Lung (tissue), 16 donors: ENCODE measurements around the gene CCDC157. TPM values are rescaled to one million over a fixed set of nuclear protein-coding genes. Genes with fewer than 3 reads are reported as not detected.

Source experiments
- ATAC-seq: fragments of 200-7000 bp; cut with Tn5 transposase; one replicate; pipeline ENCODE4 v1.9.1; 2020; ENCODE audit warnings: moderate number of reproducible peaks; ENCODE audit not compliant: insufficient read depth, low FRiP score
- DNase-seq, 3 donors: peaks; one replicate each; pipeline ENCODE4 v3.0.0-alpha.2; 2013 to 2017
- H3K27ac ChIP-seq, 2 donors: one replicate each; pipeline ENCODE4 v1.5.1; 2013; ENCODE audit warnings: mild to moderate bottlenecking in 2 of 2, moderate library complexity in 2 of 2, control low read depth in 1 of 2, inconsistent platforms in 1 of 2, low read depth in 1 of 2, low read length in 1 of 2
- H3K27me3 ChIP-seq, 3 donors: one replicate each; pipeline ENCODE4 v1.5.1; 2013; ENCODE audit warnings: low read length in 2 of 3; ENCODE audit not compliant: control insufficient read depth in 3 of 3, insufficient read depth in 3 of 3
- H3K36me3 ChIP-seq, 4 donors: one replicate each; pipeline ENCODE4 v1.5.1; 2013; ENCODE audit warnings: low read length in 4 of 4, mild to moderate bottlenecking in 1 of 4, moderate library complexity in 1 of 4; ENCODE audit not compliant: control insufficient read depth in 4 of 4, insufficient read depth in 4 of 4
- H3K4me1 ChIP-seq, 5 donors: one replicate each; pipeline ENCODE4 v1.5.1; 2013; ENCODE audit warnings: low read length in 5 of 5, mild to moderate bottlenecking in 2 of 5, moderate library complexity in 1 of 5; ENCODE audit not compliant: control insufficient read depth in 5 of 5, insufficient read depth in 5 of 5
- H3K4me3 ChIP-seq: one replicate; pipeline ENCODE4 v1.5.1; 2013; ENCODE audit warnings: mild to moderate bottlenecking, control low read depth, moderate library complexity
- H3K9ac ChIP-seq, 2 donors: one replicate each; pipeline ENCODE4 v1.5.1; 2013; ENCODE audit warnings: low read length in 2 of 2, control low read depth in 1 of 2; ENCODE audit not compliant: insufficient read depth in 1 of 2
- H3K9me3 ChIP-seq, 4 donors: one replicate each; pipeline ENCODE4 v1.5.1; 2013; ENCODE audit warnings: low read length in 3 of 4, mild to moderate bottlenecking in 1 of 4, moderate library complexity in 1 of 4; ENCODE audit not compliant: control insufficient read depth in 4 of 4, insufficient read depth in 3 of 4
- CTCF ChIP-seq: IDR thresholded peaks from 2 replicates; pipeline ENCODE4 v1.5.1; 2012; ENCODE audit warnings: mild to moderate bottlenecking; ENCODE audit errors: control extremely low read depth, extremely low read depth
- WGBS, 2 donors: extraction: QIAGEN DNeasy Blood & Tissue Kit; methylation state at CpG; one replicate each; pipeline ENCODE4 v1.1.7; 2013; 5-methylcytosine and 5-hydroxymethylcytosine counted together
- long read RNA-seq, 5 donors: transcript quantifications; one replicate each; lab custom pipeline, GENCODE V29; 2026
- polyA plus RNA-seq, 2 donors: library from polyadenylated mRNA; stranded (reverse); fragments of 200-250 nt; gene quantifications; one replicate each; pipeline ENCODE4 v1.2.1, GENCODE V29; 2013
- total RNA-seq, 2 donors: library from RNA; depleted of rRNA in 1 of 2; stranded (reverse); fragments of >200 nt in 1 of 2; gene quantifications; one replicate each; pipeline ENCODE4 v1.2.1, GENCODE V29; 2014 to 2021
- donor health status: control.
- donor health status: control.
- donor health status: Bipolar disorder and iron deficiency.
- donor health status: healthy.
- donor health status: DM: yes; HTN: yes; CAD: no.

Gene CCDC157
- 10 to 100 TPM; 10.9 to 11.9 TPM for total RNA-seq
- polyA plus RNA-seq = 1 to 10 TPM; 4.1 to 6.0 TPM
- long read RNA-seq, donor 1, partial matches to known transcripts = 9 of 11 reads
- long read RNA-seq, donor 1, other reads (novel, unspliced or antisense) = 0 of 11 reads
- long read RNA-seq, donor 2 = 0 reads
- long read RNA-seq, donor 3, partial matches to known transcripts = 0 of 1 reads
- long read RNA-seq, donor 3, other reads (novel, unspliced or antisense) = 0 of 1 reads
- long read RNA-seq, donor 4, partial matches to known transcripts = 0 of 1 reads
- long read RNA-seq, donor 4, other reads (novel, unspliced or antisense) = 0 of 1 reads
- long read RNA-seq, donor 5, partial matches to known transcripts = 0 of 1 reads
- long read RNA-seq, donor 5, other reads (novel, unspliced or antisense) = 0 of 1 reads

GRCh38 chr22:30356449-30357235, at the start of gene CCDC157, which contains the start of gene SF3A1:
TSS of gene CCDC157 (plus strand) at chr22:30357007. CDS start at chr22:30366001, 8,994 bp downstream.
TSS of gene SF3A1 (minus strand) at chr22:30356894. CDS start at chr22:30356792, 102 bp downstream.
- WGBS, 2 donors = 0% methylated on average over 69 to 91 of the region's 91 CpGs
- ATAC-seq (peak; percentile 97), DNase-seq (peak; percentile 91 to 95 (median 93))
- no peaks in the 10 kb centered on the region for H3K27me3 ChIP-seq
- H3K36me3 ChIP-seq = peaks cover 10 to 14% (median 12%) of the 10 kb centered on the region in 4 donors
- peaks cover 8 to 19% (median 13%) of the 10 kb centered on the region in 5 donors for H3K4me1 ChIP-seq
- no peak for TF ChIP-seq CTCF
- H3K4me3 ChIP-seq = peak within 1 kb of the TSS; percentile 99
- peak within 1 kb of the TSS; percentile 74 to 78 for H3K9ac ChIP-seq
- H3K27ac ChIP-seq = peak within 1 kb of the TSS; percentile 95 to 100
- no peaks in the 10 kb centered on the region for H3K9me3 ChIP-seq

GRCh38 chr22:30307041-30307574, 49.7 kb upstream of the CCDC157 start:
- ATAC-seq = no peak
- TF ChIP-seq CTCF = no peak
- H3K9me3 ChIP-seq = no peaks in the 10 kb centered on the region
- peak overlapping the region; percentile 18 to 66 for H3K27ac ChIP-seq
- H3K4me1 ChIP-seq = peaks cover 31 to 63% (median 44%) of the 10 kb centered on the region in 5 donors
- DNase-seq = no peak
- H3K9ac ChIP-seq = peak overlapping the region in 1 of 2 donors; percentile 36
- no peak overlapping the region for H3K4me3 ChIP-seq
- no peaks in the 10 kb centered on the region for H3K27me3 ChIP-seq
- 64 to 78% methylated on average over 4 of the region's 4 CpGs for WGBS, 2 donors
- H3K36me3 ChIP-seq = peaks cover 0 to 7% (median 4%) of the 10 kb centered on the region in 4 donors

GRCh38 chr22:30308093-30308492, 48.7 kb upstream of the CCDC157 start:
- Histone ChIP-seq H3K27ac (peak overlapping the region in 1 of 2 donors; percentile 86), H3K36me3 (peaks cover 0 to 7% (median 5%) of the 10 kb centered on the region in 4 donors), H3K27me3 (no peaks in the 10 kb centered on the region), H3K9ac (no peak overlapping the region), H3K9me3 (no peaks in the 10 kb centered on the region), H3K4me1 (peaks cover 31 to 57% (median 44%) of the 10 kb centered on the region in 5 donors), H3K4me3 (no peak overlapping the region)
- no peak for TF ChIP-seq CTCF
- 82% methylated on average over 2 of the region's 2 CpGs for WGBS, 2 donors
- DNase-seq (no peak), ATAC-seq (no peak)
